Activated T-helper 17 cell treated with anti-CD3 and anti-CD28 coated beads, Interleukin-2, amount 50 U/mL, for 72 hours (primary cell): ENCODE data around the gene S100A7A. TPM values are rescaled to one million over a fixed set of nuclear protein-coding genes. Genes with fewer than 3 reads are reported as not detected.

ENCODE experiments used
- ATAC-seq: fragments of 150-1000 bp; cut with Tn5 transposase; replicated peaks from 2 replicates; pipeline ENCODE4 v1.10.0; 2021; ENCODE audit warnings: mild to moderate bottlenecking, moderate library complexity
- H3K27ac Mint-ChIP-seq: one replicate; pipeline ENCODE4 v1.8.0; 2022; ENCODE audit warnings: mixed read lengths
- H3K27me3 Mint-ChIP-seq: one replicate; pipeline ENCODE4 v1.8.0; 2022; ENCODE audit warnings: mixed read lengths
- H3K36me3 Mint-ChIP-seq: one replicate; pipeline ENCODE4 v1.8.0; 2022; ENCODE audit warnings: low read depth, mild to moderate bottlenecking, mixed read lengths
- H3K4me1 Mint-ChIP-seq: one replicate; pipeline ENCODE4 v1.8.0; 2022; ENCODE audit warnings: mixed read lengths
- H3K4me3 Mint-ChIP-seq: one replicate; pipeline ENCODE4 v1.8.0; 2022; ENCODE audit warnings: mild to moderate bottlenecking, mixed read lengths
- H3K9me3 Mint-ChIP-seq: one replicate; pipeline ENCODE4 v1.8.0; 2022; ENCODE audit warnings: mixed read lengths
- total RNA-seq, 2 donors: library from RNA; stranded (reverse); gene quantifications; one replicate each; pipeline ENCODE4 v1.2.3, GENCODE V29; 2022

Gene S100A7A
- total RNA-seq, 2 donors from 2014 or later: not detected

DNA sequence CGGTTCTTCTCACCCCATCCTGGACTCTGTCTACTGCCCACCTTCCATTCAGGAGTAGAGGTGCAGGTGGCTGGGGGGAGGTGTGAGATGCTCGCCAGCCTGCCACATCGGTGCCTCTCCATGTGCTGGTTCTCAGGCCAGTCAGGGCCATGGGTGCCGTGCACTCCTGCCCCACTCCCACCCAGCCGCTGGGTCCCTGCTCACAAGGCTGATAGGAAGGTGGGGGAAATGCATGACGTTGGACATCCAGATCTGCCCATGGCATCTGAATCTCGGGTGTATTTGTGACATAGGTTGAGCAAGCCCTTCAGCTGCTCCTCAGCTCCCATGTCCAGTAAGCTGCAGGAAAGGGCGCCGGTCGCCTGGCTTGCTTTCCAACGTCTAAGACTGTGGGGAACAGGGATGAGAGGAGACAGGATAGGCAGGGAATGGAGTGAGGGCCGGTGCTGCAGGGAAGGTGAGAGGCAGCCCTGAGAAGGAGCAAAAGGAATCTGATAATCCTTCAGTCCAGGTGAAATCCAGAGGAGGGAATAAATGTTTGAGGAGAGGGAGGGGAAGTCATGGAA, 11.8 kb downstream of the S100A7A start:
- Mint-ChIP-seq H3K27ac (no peak overlapping the region), H3K9me3 (no peaks in the 10 kb centered on the region), H3K4me3 (no peak overlapping the region), H3K36me3 (no peaks in the 10 kb centered on the region), H3K27me3 (peaks cover 44% of the 10 kb centered on the region), H3K4me1 (no peaks in the 10 kb centered on the region)
- ATAC-seq: no peak

GRCh38 chr1:153428791-153429190, 12.5 kb downstream of the S100A7A start:
- H3K27me3 Mint-ChIP-seq: peaks cover 38% of the 10 kb centered on the region
- no peak for ATAC-seq
- H3K4me1 Mint-ChIP-seq: no peaks in the 10 kb centered on the region
- H3K4me3 Mint-ChIP-seq: no peak overlapping the region
- no peak overlapping the region for H3K27ac Mint-ChIP-seq
- no peaks in the 10 kb centered on the region for H3K36me3 Mint-ChIP-seq
- H3K9me3 Mint-ChIP-seq: no peaks in the 10 kb centered on the region

- ATAC-seq: no peak
- Mint-ChIP-seq H3K4me1 (no peaks in the 10 kb centered on the region), H3K9me3 (no peaks in the 10 kb centered on the region), H3K27ac (no peak overlapping the region), H3K4me3 (no peak overlapping the region), H3K36me3 (no peaks in the 10 kb centered on the region), H3K27me3 (peaks cover 34% of the 10 kb centered on the region)
These were observed 13.2 kb downstream of the S100A7A start for GRCh38 chr1:153429266-153430165.

DNA sequence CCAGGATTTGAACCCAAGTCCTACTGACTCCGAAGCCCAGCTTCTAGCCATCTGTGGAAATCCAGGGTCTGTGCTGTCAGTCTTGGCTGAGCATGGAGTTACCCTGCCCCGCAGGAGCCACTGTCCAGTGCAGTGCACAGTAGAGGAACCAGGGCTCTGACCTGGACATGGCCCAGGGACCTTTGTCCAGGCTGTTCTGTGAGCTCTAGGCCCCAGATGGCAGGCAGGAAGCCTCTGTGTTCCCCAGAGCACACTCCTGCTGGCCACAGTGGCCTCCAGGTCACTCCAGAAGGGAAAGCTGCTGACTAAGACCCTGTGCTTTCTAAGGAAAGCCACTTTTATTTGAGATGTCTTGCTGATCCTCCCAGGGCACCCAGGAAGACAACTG, 13.8 kb downstream of the S100A7A start:
- no peak for ATAC-seq
- Mint-ChIP-seq H3K27me3 (peaks cover 28% of the 10 kb centered on the region), H3K4me3 (no peak overlapping the region), H3K36me3 (no peaks in the 10 kb centered on the region), H3K9me3 (no peaks in the 10 kb centered on the region), H3K27ac (no peak overlapping the region), H3K4me1 (no peaks in the 10 kb centered on the region)

DNA sequence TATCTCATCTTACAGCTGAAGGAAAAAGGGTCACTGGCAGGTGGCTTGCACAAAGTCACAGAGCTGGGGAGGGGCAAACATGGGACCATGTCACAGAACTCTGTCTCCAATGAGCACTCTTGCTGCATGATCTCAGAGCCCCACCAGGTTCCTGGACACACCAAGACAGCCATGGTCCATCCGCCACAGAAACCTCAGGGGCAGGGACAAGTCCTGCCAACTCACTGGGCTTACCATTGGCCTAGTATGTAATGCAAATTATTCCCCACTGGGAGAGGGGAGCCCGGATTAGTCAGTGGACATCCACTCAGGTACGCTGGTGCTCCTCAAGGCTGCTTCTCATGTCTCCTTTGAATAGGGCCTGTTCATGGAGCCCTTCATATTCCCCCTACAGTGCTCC, 14.2 kb downstream of the S100A7A start:
- no peaks in the 10 kb centered on the region for H3K4me1 Mint-ChIP-seq
- H3K27ac Mint-ChIP-seq: no peak overlapping the region
- peaks cover 24% of the 10 kb centered on the region for H3K27me3 Mint-ChIP-seq
- H3K4me3 Mint-ChIP-seq: no peak overlapping the region
- no peaks in the 10 kb centered on the region for H3K36me3 Mint-ChIP-seq
- H3K9me3 Mint-ChIP-seq: no peaks in the 10 kb centered on the region
- no peak for ATAC-seq

DNA sequence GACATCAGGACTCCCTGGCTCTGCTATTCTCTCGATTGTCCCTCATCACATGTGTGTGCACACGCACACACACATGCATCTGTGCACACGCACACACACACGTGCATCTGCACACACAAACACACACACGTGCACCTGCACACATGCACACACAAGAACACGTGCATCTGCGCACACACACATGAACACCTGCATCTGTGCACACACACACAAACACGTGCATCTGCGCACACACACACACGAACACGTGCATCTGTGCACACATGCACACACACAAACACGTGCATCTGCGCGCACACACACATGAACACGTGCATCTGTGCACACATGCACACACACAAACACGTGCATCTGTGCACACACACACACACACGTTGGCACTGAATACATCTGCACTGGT, 14.7 kb downstream of the S100A7A start:
- no peak for ATAC-seq
- Mint-ChIP-seq H3K36me3 (no peaks in the 10 kb centered on the region), H3K4me3 (no peak overlapping the region), H3K4me1 (no peaks in the 10 kb centered on the region), H3K9me3 (no peaks in the 10 kb centered on the region), H3K27ac (no peak overlapping the region), H3K27me3 (peaks cover 22% of the 10 kb centered on the region)

GRCh38 chr1:153431427-153431826, 15.1 kb downstream of the S100A7A start:
- Mint-ChIP-seq H3K27ac (no peak overlapping the region), H3K4me1 (no peaks in the 10 kb centered on the region), H3K9me3 (no peaks in the 10 kb centered on the region), H3K27me3 (peaks cover 21% of the 10 kb centered on the region), H3K4me3 (no peak overlapping the region), H3K36me3 (no peaks in the 10 kb centered on the region)
- ATAC-seq: no peak

GRCh38 chr1:153431928-153432327, 15.6 kb downstream of the S100A7A start:
- no peak overlapping the region for H3K27ac Mint-ChIP-seq
- no peaks in the 10 kb centered on the region for H3K36me3 Mint-ChIP-seq
- no peaks in the 10 kb centered on the region for H3K4me1 Mint-ChIP-seq

DNA sequence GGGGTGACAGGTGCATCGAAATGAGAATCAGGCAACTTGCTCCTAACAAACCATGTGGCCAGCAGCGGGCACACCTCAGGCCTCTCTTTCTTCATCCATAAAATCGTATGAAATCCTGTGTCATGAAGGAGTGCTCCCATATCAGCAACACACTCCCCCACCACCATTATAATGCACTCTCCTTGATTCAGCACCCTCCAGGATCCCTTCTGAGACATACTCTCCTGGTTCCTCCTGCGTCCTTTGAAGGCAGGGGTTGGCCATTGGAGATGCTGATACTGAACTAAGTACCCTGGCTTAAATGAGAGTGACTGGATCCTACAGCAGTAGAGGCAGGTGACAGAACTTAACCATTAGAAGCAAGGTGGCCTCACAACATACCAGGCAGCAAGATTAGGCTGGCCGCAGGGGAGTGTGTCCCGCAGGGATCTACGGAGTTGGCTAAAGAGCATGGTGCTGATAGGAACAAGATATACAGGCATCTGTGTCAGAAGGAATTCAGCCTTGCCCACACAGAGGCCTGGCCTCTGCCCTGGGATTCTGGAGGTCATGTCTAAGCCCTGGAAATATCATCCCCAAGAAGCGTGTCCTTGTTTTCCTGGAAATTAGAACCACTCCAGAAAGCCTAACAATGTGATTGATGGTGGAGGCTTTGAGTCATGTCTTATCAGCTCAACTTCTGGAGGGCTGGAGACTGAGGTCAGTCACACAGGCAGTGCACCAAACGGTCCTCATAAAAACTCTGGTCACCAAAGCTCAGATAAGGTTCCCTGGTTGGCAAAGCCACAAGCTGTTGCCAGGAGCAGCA, 16.8 kb downstream of the S100A7A start:
- no peaks in the 10 kb centered on the region for H3K4me1 Mint-ChIP-seq
- H3K9me3 Mint-ChIP-seq: no peaks in the 10 kb centered on the region
- H3K36me3 Mint-ChIP-seq: no peaks in the 10 kb centered on the region
- H3K27ac Mint-ChIP-seq: no peak overlapping the region
- no peak for ATAC-seq
- H3K27me3 Mint-ChIP-seq: peaks cover 12% of the 10 kb centered on the region
- H3K4me3 Mint-ChIP-seq: no peak overlapping the region

More at GRCh38 chr1:153431928-153432327, 15.6 kb downstream of the S100A7A start:
- H3K9me3 Mint-ChIP-seq: no peaks in the 10 kb centered on the region
- ATAC-seq: no peak
- H3K27me3 Mint-ChIP-seq: peaks cover 16% of the 10 kb centered on the region
- H3K4me3 Mint-ChIP-seq: no peak overlapping the region

GRCh38 chr1:153434746-153435455, 18.6 kb downstream of the S100A7A start:
- peaks cover 10% of the 10 kb centered on the region for H3K27me3 Mint-ChIP-seq
- no peaks in the 10 kb centered on the region for H3K36me3 Mint-ChIP-seq
- ATAC-seq: no peak
- H3K4me1 Mint-ChIP-seq: no peaks in the 10 kb centered on the region
- H3K27ac Mint-ChIP-seq: no peak overlapping the region
- no peaks in the 10 kb centered on the region for H3K9me3 Mint-ChIP-seq
- H3K4me3 Mint-ChIP-seq: no peak overlapping the region

GRCh38 chr1:153437236-153437635, 20.9 kb downstream of the S100A7A start:
- H3K4me1 Mint-ChIP-seq: no peaks in the 10 kb centered on the region
- H3K27me3 Mint-ChIP-seq: peaks cover 10% of the 10 kb centered on the region
- ATAC-seq: no peak
- no peaks in the 10 kb centered on the region for H3K36me3 Mint-ChIP-seq
- no peak overlapping the region for H3K4me3 Mint-ChIP-seq
- H3K27ac Mint-ChIP-seq: no peak overlapping the region
- no peaks in the 10 kb centered on the region for H3K9me3 Mint-ChIP-seq

DNA sequence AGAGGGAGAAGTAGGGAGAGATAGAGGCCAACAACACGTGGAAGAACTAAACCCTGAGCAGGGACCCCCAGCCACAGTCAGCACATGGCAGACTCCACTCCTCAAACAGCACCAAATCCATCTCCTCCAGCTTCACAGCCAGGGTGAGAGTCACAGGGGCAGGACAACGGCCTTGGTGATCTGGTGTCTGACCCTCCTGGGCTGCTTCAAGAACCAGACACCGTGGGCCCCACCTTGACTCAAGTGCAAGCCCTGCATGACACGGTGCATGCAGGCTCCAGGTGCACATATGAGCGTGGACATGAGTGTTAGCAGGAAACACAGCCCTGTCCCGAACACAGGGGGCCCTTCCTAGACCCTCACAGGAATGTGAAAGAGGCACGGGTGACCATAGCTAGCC, 22.3 kb downstream of the S100A7A start:
- Mint-ChIP-seq H3K4me3 (no peak overlapping the region), H3K36me3 (no peaks in the 10 kb centered on the region), H3K4me1 (no peaks in the 10 kb centered on the region), H3K27ac (no peak overlapping the region), H3K27me3 (peaks cover 10% of the 10 kb centered on the region), H3K9me3 (no peaks in the 10 kb centered on the region)
- ATAC-seq: no peak

GRCh38 chr1:153439273-153439672, 23.0 kb downstream of the S100A7A start:
- no peaks in the 10 kb centered on the region for H3K9me3 Mint-ChIP-seq
- ATAC-seq: no peak

GRCh38 chr1:153441238-153441755, 25.0 kb downstream of the S100A7A start:
- H3K36me3 Mint-ChIP-seq: no peaks in the 10 kb centered on the region
- H3K4me3 Mint-ChIP-seq: no peak overlapping the region
- peaks cover 28% of the 10 kb centered on the region for H3K27me3 Mint-ChIP-seq

More at GRCh38 chr1:153439273-153439672, 23.0 kb downstream of the S100A7A start:
- Mint-ChIP-seq H3K4me3 (no peak overlapping the region), H3K27ac (no peak overlapping the region), H3K36me3 (no peaks in the 10 kb centered on the region), H3K4me1 (no peaks in the 10 kb centered on the region), H3K27me3 (peaks cover 16% of the 10 kb centered on the region)

More at GRCh38 chr1:153441238-153441755, 25.0 kb downstream of the S100A7A start:
- H3K4me1 Mint-ChIP-seq: no peaks in the 10 kb centered on the region
- no peak for ATAC-seq
- H3K9me3 Mint-ChIP-seq: no peaks in the 10 kb centered on the region
- H3K27ac Mint-ChIP-seq: no peak overlapping the region
